ENCODE data around the gene MEA1.

MEA1 gene

GRCh38 chr6:43038727-43039126, 25.0 kb upstream of the MEA1 start:
- no peak for DNase-seq (ENCODE audit: low spot score)

- no peak for DNase-seq (ENCODE audit: low spot score)
Observed at GRCh38 chr6:43037706-43038105, 24.0 kb upstream of the MEA1 start.

- no peak for DNase-seq (ENCODE audit: low spot score)
Observed at GRCh38 chr6:43037197-43037596, 23.5 kb upstream of the MEA1 start.

- DNase-seq (ENCODE audit: low spot score): no peak
Observed at GRCh38 chr6:43036712-43037111, 23.0 kb upstream of the MEA1 start.

GRCh38 chr6:43035495-43036194, 21.9 kb upstream of the MEA1 start:
- no peak for DNase-seq (ENCODE audit: low spot score)

- no peak for DNase-seq (ENCODE audit: low spot score)
Observed at GRCh38 chr6:43034190-43034525, 20.4 kb upstream of the MEA1 start.

- no peak for DNase-seq (ENCODE audit: low spot score)
Observed at GRCh38 chr6:43033496-43034189, 19.9 kb upstream of the MEA1 start.

- DNase-seq (ENCODE audit: low spot score): no peak
Observed at GRCh38 chr6:43032326-43032725, 18.6 kb upstream of the MEA1 start.

GRCh38 chr6:43029120-43029519, 15.4 kb upstream of the MEA1 start:
- no peak for DNase-seq (ENCODE audit: low spot score)

GRCh38 chr6:43026365-43026764, 12.6 kb upstream of the MEA1 start:
- no peak for DNase-seq (ENCODE audit: low spot score)

- no peak for DNase-seq (ENCODE audit: low spot score)
Observed at GRCh38 chr6:43024436-43024835, 10.7 kb upstream of the MEA1 start.

GRCh38 chr6:43021270-43022047, 7.7 kb upstream of the MEA1 start, which contains the start of gene RRP36:
TSS of gene RRP36 (plus strand) at chr6:43021623. CDS start at chr6:43021655, 32 bp downstream.
- peak; percentile 95 for DNase-seq (ENCODE audit: low spot score)

- no peak for DNase-seq (ENCODE audit: low spot score)
Observed at GRCh38 chr6:43020847-43021246, 7.1 kb upstream of the MEA1 start.

- no peak for DNase-seq (ENCODE audit: low spot score)
Observed at GRCh38 chr6:43020052-43020705, 6.4 kb upstream of the MEA1 start.

GRCh38 chr6:43019152-43019551, 5.4 kb upstream of the MEA1 start:
- DNase-seq (ENCODE audit: low spot score): no peak

GRCh38 chr6:43016943-43017334, 3.2 kb upstream of the MEA1 start:
- DNase-seq (ENCODE audit: low spot score): no peak

- no peak for DNase-seq (ENCODE audit: low spot score)
Observed at GRCh38 chr6:43016176-43016942, 2.6 kb upstream of the MEA1 start.

- DNase-seq (ENCODE audit: low spot score): peak; percentile 78
Observed at GRCh38 chr6:43014434-43014909, 726 bp upstream of the MEA1 start.

- peak; percentile 43 for DNase-seq (ENCODE audit: low spot score)
Observed at GRCh38 chr6:43013097-43013842, 476 bp downstream of the MEA1 start.

- DNase-seq (ENCODE audit: low spot score): no peak
Observed at GRCh38 chr6:43012364-43012763, 1.4 kb downstream of the MEA1 start.

GRCh38 chr6:43011207-43011606, 2.5 kb downstream of the MEA1 start:
- DNase-seq (ENCODE audit: low spot score): no peak

Data from hepatic stellate cell (primary cell).